SK-N-SH (cell line): ENCODE data around the gene PCSK2. TPM values are rescaled to one million over a fixed set of nuclear protein-coding genes. Genes with fewer than 3 reads are reported as not detected.

ENCODE experiments used
- CTCF ChIA-PET: fragments of 300-600, 350-600 bp; formaldehyde crosslinking; extraction: SDS; loops from one replicate; lab custom pipeline; 2021; lab: Yijun Ruan, JAX
- POLR2A ChIA-PET: fragments of 350-600 bp; sonication (Branson Sonifier 250); formaldehyde crosslinking; extraction: SDS; loops from one replicate; lab custom pipeline; 2020; ENCODE audit warnings: antibody characterized with exemption, inconsistent platforms; lab: Yijun Ruan, JAX
- DNase-seq: peaks from one replicate; pipeline ENCODE4 v3.0.0; 2012
- H2AFZ ChIP-seq: fragments of 200-600 bp; sonication (generic); 2 replicates; pipeline ENCODE4 v1.8.1; 2016; ENCODE audit warnings: antibody characterized with exemption, mild to moderate bottlenecking, low read depth
- H3F3A ChIP-seq: fragments of 200-600 bp; sonication (generic); replicated peaks from 2 replicates; pipeline ENCODE3; 2016; ENCODE audit warnings: antibody characterized with exemption, mild to moderate bottlenecking; ENCODE audit not compliant: insufficient read depth
- H3K27ac ChIP-seq, 2 experiments: fragments of 200-500 bp in 1 of 2; fragments of 200-600 bp in 1 of 2; sonication (Bioruptor generic) in 1 of 2; sonication (generic), shearing (Covaris generic) in 1 of 2; 2 replicates each; pipeline versions ENCODE4 v1.5.1 to v1.6.1; 2014 to 2016; ENCODE audit warnings: low read depth in 2 of 2, inconsistent platforms in 1 of 2, low read length in 1 of 2, mild to moderate bottlenecking in 1 of 2, mixed read lengths in 1 of 2
- H3K27me3 ChIP-seq: fragments of 200-600 bp; sonication (generic), shearing (Covaris generic); 2 replicates; pipeline ENCODE4 v1.6.1; 2016; ENCODE audit warnings: mixed run types; ENCODE audit not compliant: insufficient read depth
- H3K36me3 ChIP-seq, 2 experiments: fragments of 200-500 bp in 1 of 2; fragments of 200-600 bp in 1 of 2; sonication (Bioruptor generic) in 1 of 2; sonication (generic) in 1 of 2; replicated peaks in 1 of 2; 2 replicates each; pipeline versions ENCODE3 to v1.5.1; 2014 to 2016; ENCODE audit warnings: low read length in 1 of 2, mild to moderate bottlenecking in 1 of 2; ENCODE audit not compliant: insufficient read depth in 2 of 2, control insufficient read depth in 1 of 2
- H3K4me1 ChIP-seq, 2 experiments: fragments of 200-500 bp in 1 of 2; fragments of 200-600 bp in 1 of 2; sonication (Bioruptor generic) in 1 of 2; sonication (generic), shearing (Covaris generic) in 1 of 2; 2 replicates each; pipeline versions ENCODE4 v1.5.1 to v1.6.1; 2014 to 2016; ENCODE audit warnings: low read depth in 1 of 2, low read length in 1 of 2, mixed run types in 1 of 2; ENCODE audit not compliant: insufficient read depth in 2 of 2, control insufficient read depth in 1 of 2
- H3K4me2 ChIP-seq: fragments of 200-600 bp; sonication (generic), shearing (Covaris generic); 2 replicates; pipeline ENCODE4 v1.6.1; 2017; ENCODE audit warnings: mixed run types
- H3K4me3 ChIP-seq, 2 experiments: fragments of 200-500 bp in 1 of 2; fragments of 200-600 bp in 1 of 2; sonication (Bioruptor generic) in 1 of 2; sonication (generic), shearing (Covaris generic) in 1 of 2; 2 replicates each; pipeline versions ENCODE4 v1.5.1 to v1.8.1; 2014 to 2016; ENCODE audit warnings: low read depth in 2 of 2, inconsistent platforms in 1 of 2, low read length in 1 of 2, mild to moderate bottlenecking in 1 of 2, mixed read lengths in 1 of 2, moderate library complexity in 1 of 2
- H3K79me2 ChIP-seq: fragments of 200-600 bp; sonication (generic); 2 replicates; pipeline ENCODE4 v1.8.1; 2017; ENCODE audit warnings: mild to moderate bottlenecking; ENCODE audit not compliant: insufficient read depth
- H3K9ac ChIP-seq: fragments of 200-600 bp; sonication (generic); 2 replicates; pipeline ENCODE4 v1.6.1; 2017; ENCODE audit warnings: mixed run types
- H3K9me2 ChIP-seq: fragments of 200-600 bp; sonication (generic); 2 replicates; pipeline ENCODE4 v1.6.1; 2017; ENCODE audit warnings: mixed run types
- H3K9me3 ChIP-seq: fragments of 200-600 bp; sonication (generic); 2 replicates; pipeline ENCODE4 v1.6.1; 2017; ENCODE audit warnings: mixed run types, mild to moderate bottlenecking, moderate library complexity
- H4K20me1 ChIP-seq: fragments of 200-600 bp; sonication (generic); 2 replicates; pipeline ENCODE4 v1.6.1; 2017; ENCODE audit warnings: mild to moderate bottlenecking, mixed run types; ENCODE audit not compliant: insufficient read depth
- ELF1 ChIP-seq: IDR thresholded peaks from 2 replicates; pipeline ENCODE4 v1.4.0; 2012
- GABPA ChIP-seq: IDR thresholded peaks from 2 replicates; pipeline ENCODE4 v1.4.0; 2012; ENCODE audit warnings: low read depth, mild to moderate bottlenecking
- GATA2 ChIP-seq: sonication (generic); formaldehyde crosslinking; IDR thresholded peaks from 2 replicates; pipeline ENCODE4 v1.5.0; 2020; ENCODE audit warnings: mild to moderate bottlenecking, missing genetic modification reagents
- JUND ChIP-seq: IDR thresholded peaks from 2 replicates; pipeline ENCODE4 v1.4.0; 2012
- NRF1 ChIP-seq: IDR thresholded peaks from 2 replicates; pipeline ENCODE4 v1.6.1; 2012; ENCODE audit warnings: low read depth, mild to moderate bottlenecking, low read length
- POLR2AphosphoS5 ChIP-seq: IDR thresholded peaks from 2 replicates; pipeline ENCODE4 v1.6.1; 2012; ENCODE audit warnings: low read depth, low read length
- RXRA ChIP-seq: IDR thresholded peaks from 2 replicates; pipeline ENCODE4 v1.4.0; 2012; ENCODE audit warnings: low read depth, mild to moderate bottlenecking, borderline replicate concordance
- WGBS: methylation state at CpG from one replicate; pipeline ENCODE4 v1.1.6; 2017; ENCODE audit warnings: low lambda C conversion rate; 5-methylcytosine and 5-hydroxymethylcytosine counted together
- polyA plus RNA-seq, 3 experiments: library from polyadenylated mRNA; depleted of rRNA; stranded (reverse); fragments of >200 nt; gene quantifications; 2 replicates each; pipeline ENCODE4 v1.2.3, GENCODE V29; 2012
- TF ChIP-seq, protein P1 (sequence below): IDR thresholded peaks from 2 replicates; pipeline ENCODE4 v1.6.1; 2012; ENCODE audit warnings: mild to moderate bottlenecking, low read depth, low read length, moderate library complexity
- TF ChIP-seq, protein P2 (sequence below): fragments of 150-350 bp; IDR thresholded peaks from 2 replicates; pipeline ENCODE4 v1.6.1; 2016; ENCODE audit warnings: mild to moderate bottlenecking, low read depth, low read length
- TF ChIP-seq, protein P3 (sequence below): IDR thresholded peaks from 2 replicates; pipeline ENCODE4 v1.4.0; 2012; ENCODE audit warnings: low read depth, borderline replicate concordance
- TF ChIP-seq, protein P4 (sequence below): fragments of 200-600 bp; sonication (generic); IDR thresholded peaks from 2 replicates; pipeline ENCODE4 v1.6.1; 2017; ENCODE audit warnings: antibody characterized with exemption, mild to moderate bottlenecking, moderate library complexity

PCSK2 gene
- polyA plus RNA-seq, 1 of the 3 experiments (the other 2 are of a cell fraction): not detected

DNA sequence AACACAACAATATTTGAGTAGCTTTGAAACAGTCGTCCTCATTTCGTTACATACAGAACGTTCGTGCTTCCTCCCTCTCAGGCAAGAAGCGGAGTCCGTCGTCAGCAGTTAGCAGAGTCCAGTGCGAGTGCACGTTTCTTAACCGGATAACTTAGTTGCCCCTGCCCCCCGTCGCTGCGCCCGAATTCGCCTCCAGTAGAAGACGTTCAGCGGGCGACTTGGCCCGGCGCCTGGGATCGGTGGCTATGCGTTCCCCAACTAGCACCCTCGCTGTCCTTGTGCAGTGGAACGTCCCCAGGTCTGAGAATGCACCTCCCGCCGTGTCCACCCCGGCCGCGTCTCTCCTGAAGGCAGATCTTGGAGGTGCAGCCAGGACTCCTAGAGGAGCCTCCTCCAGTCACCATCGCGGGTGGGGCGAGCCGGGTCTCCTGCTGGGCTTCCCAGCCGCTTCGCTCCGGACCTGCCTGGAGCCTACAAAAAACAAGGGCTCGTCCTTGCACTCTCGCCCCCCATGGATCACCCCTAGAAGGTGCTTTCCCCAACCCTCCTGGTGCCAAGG lies 910 bp upstream of the PCSK2 start:
- Histone ChIP-seq H3K9me3 (no peaks in the 10 kb centered on the region), H3K4me3 (peak overlapping the region in 1 of 2 experiments; percentile 47; a peak in 2 of 4 replicates), H3F3A (no peaks in the 10 kb centered on the region), H3K9me2 (no peaks in the 10 kb centered on the region), H3K4me1 (peaks cover 0 to 14% of the 10 kb centered on the region in 2 experiments; a peak in 1 of 4 replicates), H4K20me1 (no peaks in the 10 kb centered on the region), H3K4me2 (peak overlapping the region; percentile 57; the same call in 1 of the 2 replicates), H3K79me2 (no peaks in the 10 kb centered on the region), H3K36me3 (no peaks in the 10 kb centered on the region), H3K9ac (no peak overlapping the region), H3K27me3 (no peaks in the 10 kb centered on the region; the same call in 1 of the 2 replicates), H3K27ac (no peak overlapping the region), H2AFZ (no peak overlapping the region)
- CTCF ChIA-PET: interaction anchor here (1.8 kb wide), 1 partner anchor 10 kb away, joined by 4 read pairs; no protein-coding TSS in a partner anchor
- 8% methylated on average over 28 of the region's 38 CpGs for WGBS
- POLR2A ChIA-PET: no interaction called here
- peak; percentile 31 for DNase-seq
- TF ChIP-seq JUND (no peak), POLR2AphosphoS5 (no peak), ELF1 (no peak), GATA2 (CRISPR knock-in tag) (no peak), GABPA (no peak)
- TF ChIP-seq, protein P1, sequence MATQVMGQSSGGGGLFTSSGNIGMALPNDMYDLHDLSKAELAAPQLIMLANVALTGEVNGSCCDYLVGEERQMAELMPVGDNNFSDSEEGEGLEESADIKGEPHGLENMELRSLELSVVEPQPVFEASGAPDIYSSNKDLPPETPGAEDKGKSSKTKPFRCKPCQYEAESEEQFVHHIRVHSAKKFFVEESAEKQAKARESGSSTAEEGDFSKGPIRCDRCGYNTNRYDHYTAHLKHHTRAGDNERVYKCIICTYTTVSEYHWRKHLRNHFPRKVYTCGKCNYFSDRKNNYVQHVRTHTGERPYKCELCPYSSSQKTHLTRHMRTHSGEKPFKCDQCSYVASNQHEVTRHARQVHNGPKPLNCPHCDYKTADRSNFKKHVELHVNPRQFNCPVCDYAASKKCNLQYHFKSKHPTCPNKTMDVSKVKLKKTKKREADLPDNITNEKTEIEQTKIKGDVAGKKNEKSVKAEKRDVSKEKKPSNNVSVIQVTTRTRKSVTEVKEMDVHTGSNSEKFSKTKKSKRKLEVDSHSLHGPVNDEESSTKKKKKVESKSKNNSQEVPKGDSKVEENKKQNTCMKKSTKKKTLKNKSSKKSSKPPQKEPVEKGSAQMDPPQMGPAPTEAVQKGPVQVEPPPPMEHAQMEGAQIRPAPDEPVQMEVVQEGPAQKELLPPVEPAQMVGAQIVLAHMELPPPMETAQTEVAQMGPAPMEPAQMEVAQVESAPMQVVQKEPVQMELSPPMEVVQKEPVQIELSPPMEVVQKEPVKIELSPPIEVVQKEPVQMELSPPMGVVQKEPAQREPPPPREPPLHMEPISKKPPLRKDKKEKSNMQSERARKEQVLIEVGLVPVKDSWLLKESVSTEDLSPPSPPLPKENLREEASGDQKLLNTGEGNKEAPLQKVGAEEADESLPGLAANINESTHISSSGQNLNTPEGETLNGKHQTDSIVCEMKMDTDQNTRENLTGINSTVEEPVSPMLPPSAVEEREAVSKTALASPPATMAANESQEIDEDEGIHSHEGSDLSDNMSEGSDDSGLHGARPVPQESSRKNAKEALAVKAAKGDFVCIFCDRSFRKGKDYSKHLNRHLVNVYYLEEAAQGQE: no peak
- TF ChIP-seq, protein P2, sequence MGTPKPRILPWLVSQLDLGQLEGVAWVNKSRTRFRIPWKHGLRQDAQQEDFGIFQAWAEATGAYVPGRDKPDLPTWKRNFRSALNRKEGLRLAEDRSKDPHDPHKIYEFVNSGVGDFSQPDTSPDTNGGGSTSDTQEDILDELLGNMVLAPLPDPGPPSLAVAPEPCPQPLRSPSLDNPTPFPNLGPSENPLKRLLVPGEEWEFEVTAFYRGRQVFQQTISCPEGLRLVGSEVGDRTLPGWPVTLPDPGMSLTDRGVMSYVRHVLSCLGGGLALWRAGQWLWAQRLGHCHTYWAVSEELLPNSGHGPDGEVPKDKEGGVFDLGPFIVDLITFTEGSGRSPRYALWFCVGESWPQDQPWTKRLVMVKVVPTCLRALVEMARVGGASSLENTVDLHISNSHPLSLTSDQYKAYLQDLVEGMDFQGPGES: no peak
- TF ChIP-seq, all 33 proteins: peak for 0

DNA sequence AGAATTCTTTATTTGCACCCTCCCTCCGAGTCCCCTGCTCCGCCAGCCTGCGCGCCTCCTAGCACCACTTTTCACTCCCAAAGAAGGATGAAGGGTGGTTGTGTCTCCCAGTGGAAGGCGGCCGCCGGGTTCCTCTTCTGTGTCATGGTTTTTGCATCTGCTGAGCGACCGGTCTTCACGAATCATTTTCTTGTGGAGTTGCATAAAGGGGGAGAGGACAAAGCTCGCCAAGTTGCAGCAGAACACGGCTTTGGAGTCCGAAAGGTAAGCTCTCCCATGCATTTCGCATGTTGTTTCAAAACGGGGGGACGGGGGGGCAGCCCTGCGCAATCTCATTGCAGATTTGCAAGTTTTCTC lies 357 bp downstream of the PCSK2 start:
- H3K4me2 ChIP-seq: 0 out of 2 replicates have a peak overlapping the region, but pooled peaks have one; percentile 37
- TF ChIP-seq, protein P2: no peak
- TF ChIP-seq NRF1 (no peak), RXRA (no peak)
- TF ChIP-seq, protein P1: no peak
- TF ChIP-seq, protein P3, sequence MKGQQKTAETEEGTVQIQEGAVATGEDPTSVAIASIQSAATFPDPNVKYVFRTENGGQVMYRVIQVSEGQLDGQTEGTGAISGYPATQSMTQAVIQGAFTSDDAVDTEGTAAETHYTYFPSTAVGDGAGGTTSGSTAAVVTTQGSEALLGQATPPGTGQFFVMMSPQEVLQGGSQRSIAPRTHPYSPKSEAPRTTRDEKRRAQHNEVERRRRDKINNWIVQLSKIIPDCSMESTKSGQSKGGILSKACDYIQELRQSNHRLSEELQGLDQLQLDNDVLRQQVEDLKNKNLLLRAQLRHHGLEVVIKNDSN: no peak
- TF ChIP-seq, protein P4, sequence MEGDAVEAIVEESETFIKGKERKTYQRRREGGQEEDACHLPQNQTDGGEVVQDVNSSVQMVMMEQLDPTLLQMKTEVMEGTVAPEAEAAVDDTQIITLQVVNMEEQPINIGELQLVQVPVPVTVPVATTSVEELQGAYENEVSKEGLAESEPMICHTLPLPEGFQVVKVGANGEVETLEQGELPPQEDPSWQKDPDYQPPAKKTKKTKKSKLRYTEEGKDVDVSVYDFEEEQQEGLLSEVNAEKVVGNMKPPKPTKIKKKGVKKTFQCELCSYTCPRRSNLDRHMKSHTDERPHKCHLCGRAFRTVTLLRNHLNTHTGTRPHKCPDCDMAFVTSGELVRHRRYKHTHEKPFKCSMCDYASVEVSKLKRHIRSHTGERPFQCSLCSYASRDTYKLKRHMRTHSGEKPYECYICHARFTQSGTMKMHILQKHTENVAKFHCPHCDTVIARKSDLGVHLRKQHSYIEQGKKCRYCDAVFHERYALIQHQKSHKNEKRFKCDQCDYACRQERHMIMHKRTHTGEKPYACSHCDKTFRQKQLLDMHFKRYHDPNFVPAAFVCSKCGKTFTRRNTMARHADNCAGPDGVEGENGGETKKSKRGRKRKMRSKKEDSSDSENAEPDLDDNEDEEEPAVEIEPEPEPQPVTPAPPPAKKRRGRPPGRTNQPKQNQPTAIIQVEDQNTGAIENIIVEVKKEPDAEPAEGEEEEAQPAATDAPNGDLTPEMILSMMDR: no peak
- no peaks in the 10 kb centered on the region for H3K9me2 ChIP-seq
- H3K9ac ChIP-seq: no peak overlapping the region
- peaks cover 0 to 14% of the 10 kb centered on the region in 2 experiments; a peak in 1 of 4 replicates for H3K4me1 ChIP-seq
- H2AFZ ChIP-seq: no peak overlapping the region
- no peak overlapping the region for H3K27ac ChIP-seq
- ChIA-PET CTCF (no interaction called here), POLR2A (no interaction called here)
- 3% methylated on average over 17 of the region's 17 CpGs for WGBS
- H3K4me3 ChIP-seq: peak overlapping the region in 1 of 2 experiments; percentile 47; a peak in 2 of 4 replicates
- peak; percentile 28 for DNase-seq
- H3K27me3 ChIP-seq: no peaks in the 10 kb centered on the region; the same call in 1 of the 2 replicates
- no peaks in the 10 kb centered on the region for H3F3A ChIP-seq
- H4K20me1 ChIP-seq: no peaks in the 10 kb centered on the region
- no peaks in the 10 kb centered on the region for H3K79me2 ChIP-seq
- H3K36me3 ChIP-seq: no peaks in the 10 kb centered on the region
- H3K9me3 ChIP-seq: no peaks in the 10 kb centered on the region
